Endodermal cell (in vitro differentiated cells): ENCODE data around the gene DLG2. TPM values are rescaled to one million over a fixed set of nuclear protein-coding genes. Genes with fewer than 3 reads are reported as not detected.

Experiments used
- DNase-seq: peaks from one replicate; pipeline ENCODE4 v3.0.0-alpha.2; 2017
- H3K27ac ChIP-seq: 2 replicates; pipeline ENCODE4 v1.5.1; 2013; ENCODE audit warnings: mild to moderate bottlenecking, low read depth, low read length, moderate library complexity
- H3K27me3 ChIP-seq: 2 replicates; pipeline ENCODE4 v1.6.1; 2013; ENCODE audit warnings: mild to moderate bottlenecking, low read length, moderate library complexity; ENCODE audit not compliant: insufficient read depth, control insufficient read depth, poor library complexity, severe bottlenecking
- H3K36me3 ChIP-seq: 2 replicates; pipeline ENCODE4 v1.7.0; 2013; ENCODE audit warnings: mild to moderate bottlenecking, low read length, moderate library complexity; ENCODE audit not compliant: control insufficient read depth, insufficient read depth
- H3K4me1 ChIP-seq: one replicate; pipeline ENCODE4 v1.7.0; 2013; ENCODE audit warnings: low read length; ENCODE audit not compliant: control insufficient read depth, insufficient read depth
- H3K4me3 ChIP-seq: 2 replicates; pipeline ENCODE4 v1.5.1; 2013; ENCODE audit warnings: mild to moderate bottlenecking, low read length, moderate library complexity
- H3K9ac ChIP-seq: 2 replicates; pipeline ENCODE4 v1.6.1; 2013; ENCODE audit warnings: mild to moderate bottlenecking, low read length, moderate library complexity; ENCODE audit not compliant: poor library complexity, severe bottlenecking; ENCODE audit errors: extremely low read depth
- H3K9me3 ChIP-seq: 2 replicates; pipeline ENCODE4 v1.6.1; 2013; ENCODE audit warnings: mild to moderate bottlenecking, low read length, moderate library complexity; ENCODE audit not compliant: control insufficient read depth
- H3K27ac Mint-ChIP-seq: 2 replicates; pipeline ENCODE4 v1.8.0; 2020; ENCODE audit warnings: mixed read lengths
- H3K27me3 Mint-ChIP-seq: 2 replicates; pipeline ENCODE4 v1.8.0; 2021; ENCODE audit warnings: mild to moderate bottlenecking, mixed read lengths; ENCODE audit not compliant: insufficient read depth
- H3K36me3 Mint-ChIP-seq: 2 replicates; pipeline ENCODE4 v1.8.0; 2020; ENCODE audit warnings: low read depth, mixed read lengths
- H3K4me1 Mint-ChIP-seq: 2 replicates; pipeline ENCODE4 v1.8.0; 2020; ENCODE audit warnings: mixed read lengths
- H3K4me3 Mint-ChIP-seq: 2 replicates; pipeline ENCODE4 v1.8.0; 2020; ENCODE audit warnings: mild to moderate bottlenecking, moderate library complexity, mixed read lengths
- H3K9me3 Mint-ChIP-seq: 2 replicates; pipeline ENCODE4 v1.8.0; 2020; ENCODE audit warnings: mild to moderate bottlenecking, mixed read lengths
- CTCF ChIP-seq: fragments of 200-600 bp; sonication (generic); conservative IDR thresholded peaks from 2 replicates; pipeline ENCODE4 v1.5.0; 2021; ENCODE audit warnings: antibody characterized with exemption, mild to moderate bottlenecking
- WGBS, 2 experiments: methylation state at CpG; one replicate each; pipeline versions ENCODE4 v1.1.5 to v1.1.7; 2013; ENCODE audit warnings: missing lambda C conversion rate in 2 of 2, mixed read lengths in 1 of 2; ENCODE audit not compliant: insufficient coverage in 1 of 2, insufficient read length in 1 of 2; 5-methylcytosine and 5-hydroxymethylcytosine counted together
- total RNA-seq, 2 donors: library from RNA; stranded (reverse); fragmentation: NEBNext Ultra II Directional in 1 of 2; extraction: Animal tissue kit (Norgen Biotek cat#: 25700) in 1 of 2; gene quantifications; 2 replicates in 1 of 2; 3 replicates in 1 of 2; pipeline ENCODE4 v1.2.1, GENCODE V29; 2021

Gene DLG2
- total RNA-seq, 2 donors from 2014 or later = 9.6 to 10.6 TPM

GRCh38 chr11:83645561-83645960, 1981.6 kb downstream of the DLG2 start:
- no peak for TF ChIP-seq CTCF
- H3K27ac Mint-ChIP-seq = no peak overlapping the region
- no peaks in the 10 kb centered on the region for H3K9me3 ChIP-seq

GRCh38 chr11:83643115-83643514, 1984.0 kb downstream of the DLG2 start:
- no peak overlapping the region for H3K9ac ChIP-seq
- H3K27ac ChIP-seq = no peak overlapping the region
- DNase-seq = no peak
- TF ChIP-seq CTCF = no peak
- Mint-ChIP-seq H3K4me3 (no peak overlapping the region), H3K27ac (no peak overlapping the region), H3K4me1 (peaks cover 5% of the 10 kb centered on the region), H3K36me3 (no peaks in the 10 kb centered on the region), H3K9me3 (no peaks in the 10 kb centered on the region), H3K27me3 (no peaks in the 10 kb centered on the region)
- H3K4me3 ChIP-seq = no peak overlapping the region
- no peaks in the 10 kb centered on the region for H3K27me3 ChIP-seq
- H3K9me3 ChIP-seq = no peaks in the 10 kb centered on the region
- no peaks in the 10 kb centered on the region for H3K36me3 ChIP-seq
- no CpG with 5 or more reads among the region's 1 CpG for WGBS, 2 experiments
- H3K4me1 ChIP-seq = no peaks in the 10 kb centered on the region

More at GRCh38 chr11:83645561-83645960, 1981.6 kb downstream of the DLG2 start:
- H3K36me3 ChIP-seq = no peaks in the 10 kb centered on the region
- no peaks in the 10 kb centered on the region for H3K27me3 ChIP-seq
- Mint-ChIP-seq H3K9me3 (no peaks in the 10 kb centered on the region), H3K36me3 (no peaks in the 10 kb centered on the region), H3K4me3 (no peak overlapping the region), H3K4me1 (peaks cover 8% of the 10 kb centered on the region), H3K27me3 (no peaks in the 10 kb centered on the region)
- no peak overlapping the region for H3K9ac ChIP-seq
- no peaks in the 10 kb centered on the region for H3K4me1 ChIP-seq
- H3K4me3 ChIP-seq = no peak overlapping the region
- H3K27ac ChIP-seq = no peak overlapping the region
- WGBS, 2 experiments = 94 to 100% methylated on average over 3 of the region's 3 CpGs
- no peak for DNase-seq

- Mint-ChIP-seq H3K27ac (no peak overlapping the region), H3K27me3 (no peaks in the 10 kb centered on the region), H3K4me1 (peaks cover 5% of the 10 kb centered on the region), H3K36me3 (no peaks in the 10 kb centered on the region), H3K4me3 (no peak overlapping the region), H3K9me3 (no peaks in the 10 kb centered on the region)
- Histone ChIP-seq H3K9ac (no peak overlapping the region), H3K36me3 (no peaks in the 10 kb centered on the region), H3K4me3 (no peak overlapping the region), H3K27me3 (no peaks in the 10 kb centered on the region), H3K9me3 (no peaks in the 10 kb centered on the region), H3K27ac (no peak overlapping the region), H3K4me1 (no peaks in the 10 kb centered on the region)
- no peak for DNase-seq
- no peak for TF ChIP-seq CTCF
These were observed 1984.6 kb downstream of the DLG2 start for GRCh38 chr11:83642500-83642899.
